Left hindlimb (tissue), 1 donor: ENCODE data around the gene ZNF766.
A peak's percentile ranks its signal among the peaks of the same experiment; 100 is the strongest.
"Not testable (repeated sequence)": the region's sequence is repeated elsewhere in the genome, so short reads cannot be mapped to it uniquely, and the experiment has no call there.

ENCODE experiments used
- DNase-seq: peaks from one replicate; pipeline ENCODE4 v3.0.0-alpha.2; 2018

Gene ZNF766

GRCh38 chr19:52277471-52277870 is 8.1 kb downstream of the ZNF766 start:
- DNase-seq = no peak

- no peak for DNase-seq
These were observed 16.9 kb downstream of the ZNF766 start for GRCh38 chr19:52286256-52286655.

GRCh38 chr19:52291781-52292180 is 22.4 kb downstream of the ZNF766 start:
- no peak for DNase-seq

GRCh38 chr19:52292946-52293345 is 23.6 kb downstream of the ZNF766 start:
- not testable (repeated sequence) for DNase-seq

GRCh38 chr19:52296400-52296772 is 27.0 kb downstream of the ZNF766 start:
- no peak for DNase-seq

GRCh38 chr19:52296773-52297600 is 27.6 kb downstream of the ZNF766 start, which contains the start of gene ZNF480:
Gene ZNF480, plus strand, starts transcription at chr19:52297169. Its CDS starts 3,244 bp downstream, at chr19:52300413.
- peak; percentile 85 for DNase-seq

GRCh38 chr19:52297601-52298364 is 28.4 kb downstream of the ZNF766 start:
- peak; percentile 32 for DNase-seq

- DNase-seq = no peak
These were observed 37.9 kb downstream of the ZNF766 start for GRCh38 chr19:52307275-52307674.

GRCh38 chr19:52322429-52322828 is 53.0 kb downstream of the ZNF766 start:
- DNase-seq = no peak

GRCh38 chr19:52331757-52332156 is 62.4 kb downstream of the ZNF766 start:
- DNase-seq = no peak

- no peak for DNase-seq
These were observed 66.4 kb downstream of the ZNF766 start for GRCh38 chr19:52335768-52336116.

GRCh38 chr19:52336117-52336790 is 66.9 kb downstream of the ZNF766 start, which contains the start of gene ZNF610:
Gene ZNF610, plus strand, starts transcription at chr19:52336243. Its CDS starts 12,930 bp downstream, at chr19:52349173.
- peak; percentile 91 for DNase-seq

GRCh38 chr19:52336791-52337381 is 67.5 kb downstream of the ZNF766 start:
- no peak for DNase-seq

GRCh38 chr19:52339022-52339421 is 69.6 kb downstream of the ZNF766 start:
- DNase-seq = not testable (repeated sequence)

GRCh38 chr19:52343548-52343947 is 74.2 kb downstream of the ZNF766 start:
- no peak for DNase-seq

- no peak for DNase-seq
These were observed 75.8 kb downstream of the ZNF766 start for GRCh38 chr19:52345162-52345561.
